ENCODE data around the gene S100A1.
A peak's percentile ranks its signal among the peaks of the same experiment; 100 is the strongest.
"Not testable (repeated sequence)": the region's sequence is repeated elsewhere in the genome, so short reads cannot be mapped to it uniquely, and the experiment has no call there.

S100A1 gene

DNA sequence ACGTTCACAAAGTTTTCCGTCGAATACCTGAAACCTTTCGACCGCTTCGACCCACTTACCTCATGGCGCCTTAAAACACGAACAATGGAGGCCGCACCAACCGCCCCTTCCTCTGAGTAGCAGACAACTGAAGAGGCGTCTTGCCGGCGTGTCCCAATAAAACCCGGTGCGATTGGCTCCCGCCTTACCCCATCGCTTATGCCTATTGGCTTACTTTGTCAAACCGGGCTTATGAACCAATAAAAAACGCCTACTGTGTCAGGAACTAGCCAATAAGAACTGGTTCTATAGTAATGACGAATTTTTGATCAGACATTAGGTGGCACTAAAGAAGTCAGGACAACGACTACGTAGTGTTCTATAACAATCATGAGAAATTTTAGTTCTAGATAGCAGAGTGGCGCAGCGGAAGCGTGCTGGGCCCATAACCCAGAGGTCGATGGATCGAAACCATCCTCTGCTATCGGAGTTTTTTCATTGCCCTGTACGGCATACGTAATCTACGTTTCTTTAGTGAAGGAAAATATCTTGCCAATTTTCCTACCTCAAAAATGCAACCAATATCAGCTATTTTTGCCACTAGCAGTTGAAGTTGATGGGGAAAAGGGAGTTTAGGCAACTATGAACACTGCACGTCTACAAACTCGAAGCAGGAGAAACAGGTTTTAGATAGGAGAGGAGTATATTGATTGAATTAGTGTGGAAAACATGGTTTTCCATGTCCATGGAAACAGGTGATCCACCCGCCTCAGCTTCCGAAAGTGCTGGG is 42.8 kb downstream of the S100A1 start, which contains the start of gene ILF2:
Gene ILF2, minus strand, starts transcription at position 135 of the 769 bp plus-strand sequence. Its CDS starts 71 bp downstream, at position 64.
- Histone ChIP-seq H3K9me3 (ENCODE audit: insufficient read depth, low read depth, low read length) (no peaks in the 10 kb centered on the region), H3K4me3 (ENCODE audit: low read length) (peak within 1 kb of the TSS; percentile 91), H3K27ac (ENCODE audit: low read depth, low read length) (peak within 1 kb of the TSS; percentile 67), H3K9ac (ENCODE audit: low read depth, low read length) (peak within 1 kb of the TSS; percentile 97), H3K36me3 (ENCODE audit: insufficient read depth, low read length) (peaks cover 39% of the 10 kb centered on the region), H3K4me1 (ENCODE audit: insufficient read depth, low read length) (peaks cover 6% of the 10 kb centered on the region; the same call in 1 of the 2 replicates), H3K27me3 (ENCODE audit: insufficient read depth, low read length) (no peaks in the 10 kb centered on the region)
- WGBS: under 1% methylated on average over 33 of the region's 35 CpGs

DNA sequence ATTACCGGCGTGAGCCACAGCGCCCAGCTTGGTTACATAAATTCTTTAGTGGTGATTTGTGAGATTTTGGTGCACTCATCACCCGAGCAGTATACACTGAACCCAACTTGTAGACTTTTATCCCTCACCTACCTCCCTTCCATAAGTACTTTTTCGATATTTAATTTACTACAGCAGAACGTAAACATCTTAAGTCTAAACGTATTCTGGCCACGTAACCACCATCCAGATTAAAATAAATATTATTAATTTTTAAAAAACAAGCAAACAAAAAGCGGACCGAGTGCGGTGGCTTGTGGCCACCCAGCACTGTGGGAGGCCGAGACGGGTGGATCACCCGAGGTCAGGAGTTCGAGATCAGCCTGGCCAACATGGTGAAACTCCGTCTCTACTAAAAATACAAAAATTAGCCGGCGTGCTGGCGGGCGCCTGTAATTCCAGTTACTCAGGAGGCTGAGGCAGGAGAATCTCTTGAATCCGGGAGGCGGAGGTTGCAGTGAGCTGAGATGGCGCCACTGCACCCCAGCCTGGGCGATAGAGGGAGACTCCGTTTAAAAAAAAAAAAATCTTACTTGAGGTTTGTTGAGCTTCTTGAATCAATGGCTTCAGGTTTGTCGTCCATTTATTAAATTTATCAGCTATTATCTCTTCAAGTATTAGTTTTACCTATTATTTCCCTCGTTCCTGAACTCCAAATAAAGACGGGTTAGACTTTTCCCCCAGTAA is 43.6 kb downstream of the S100A1 start:
- WGBS: 17% methylated on average over 26 of the region's 28 CpGs
- H3K27me3 ChIP-seq (ENCODE audit: insufficient read depth, low read length); H3K9me3 ChIP-seq (ENCODE audit: insufficient read depth, low read depth, low read length); H3K4me1 ChIP-seq (ENCODE audit: insufficient read depth, low read length): not testable (repeated sequence)
- Histone ChIP-seq H3K36me3 (ENCODE audit: insufficient read depth, low read length) (peaks cover 32% of the 10 kb centered on the region), H3K9ac (ENCODE audit: low read depth, low read length) (peak overlapping the region; percentile 71), H3K27ac (ENCODE audit: low read depth, low read length) (peak overlapping the region; percentile 47; the same call in 1 of the 2 replicates), H3K4me3 (ENCODE audit: low read length) (peak overlapping the region; percentile 74)

DNA sequence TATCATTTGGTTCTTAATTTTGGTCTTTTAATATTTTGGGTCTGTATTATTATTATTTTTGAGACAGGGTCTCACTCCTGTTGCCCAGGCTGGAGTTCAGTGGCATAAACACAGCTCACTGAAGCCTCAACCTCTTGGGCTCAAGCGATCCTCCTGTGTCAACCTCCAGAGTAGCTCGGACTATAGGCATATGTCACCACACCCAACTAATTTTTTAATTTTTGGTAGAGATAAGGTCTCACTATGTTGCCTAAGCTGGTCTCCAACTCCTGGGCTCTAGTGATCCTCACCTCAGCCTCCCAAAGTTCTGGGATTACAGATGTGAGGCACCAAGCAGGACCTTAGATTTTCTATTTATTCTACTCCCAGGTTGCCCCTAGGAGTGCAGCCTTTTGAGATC is 45.3 kb downstream of the S100A1 start:
- Histone ChIP-seq H3K36me3 (ENCODE audit: insufficient read depth, low read length) (peaks cover 15% of the 10 kb centered on the region), H3K4me1 (ENCODE audit: insufficient read depth, low read length) (peaks cover 12% of the 10 kb centered on the region), H3K9me3 (ENCODE audit: insufficient read depth, low read depth, low read length) (no peaks in the 10 kb centered on the region), H3K27me3 (ENCODE audit: insufficient read depth, low read length) (peaks cover 8% of the 10 kb centered on the region), H3K27ac (ENCODE audit: low read depth, low read length) (no peak overlapping the region), H3K4me3 (ENCODE audit: low read length) (no peak overlapping the region), H3K9ac (ENCODE audit: low read depth, low read length) (no peak overlapping the region)
- 82% methylated on average over 1 of the region's 2 CpGs for WGBS

DNA sequence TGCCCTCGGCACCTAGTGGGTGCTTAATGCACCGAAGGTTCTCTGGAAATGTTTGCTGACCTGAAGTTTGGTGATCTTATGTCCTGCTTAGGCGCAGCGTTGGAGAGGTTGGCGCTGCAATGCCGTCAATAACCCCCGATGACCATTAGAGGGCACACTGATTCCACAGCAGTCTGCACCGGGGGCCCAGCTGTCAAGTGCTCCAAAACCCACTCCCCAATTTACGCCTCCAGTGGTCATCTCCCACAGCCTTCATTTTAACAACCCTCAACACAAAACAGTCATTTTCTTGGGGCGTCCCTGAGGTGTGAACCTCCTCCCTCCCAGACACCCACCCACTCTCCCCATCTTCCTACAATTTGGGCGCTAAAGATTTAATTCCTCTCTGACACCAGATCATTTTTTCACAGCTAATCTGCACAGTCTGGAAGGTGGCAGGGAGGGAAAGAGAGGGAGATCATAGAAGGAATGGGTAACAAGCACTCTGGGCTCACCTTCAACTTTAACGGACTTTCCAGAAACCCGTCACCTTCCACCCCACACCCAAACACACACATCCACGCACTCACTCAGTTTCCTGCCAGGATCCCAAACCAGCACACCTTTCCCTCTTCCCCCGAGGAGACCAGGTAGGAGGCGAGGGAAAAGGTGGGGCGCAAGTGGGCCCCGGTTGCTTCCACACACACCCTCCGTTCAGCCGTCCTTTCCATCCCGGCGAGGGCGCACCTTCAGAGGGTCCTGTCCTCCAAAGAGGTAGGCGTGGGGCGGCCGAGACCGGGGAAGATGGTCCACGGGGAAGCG is 49.7 kb downstream of the S100A1 start:
- H3K9ac ChIP-seq (ENCODE audit: low read depth, low read length): 0 out of 2 replicates have a peak overlapping the region, but pooled peaks have one; percentile 13

DNA sequence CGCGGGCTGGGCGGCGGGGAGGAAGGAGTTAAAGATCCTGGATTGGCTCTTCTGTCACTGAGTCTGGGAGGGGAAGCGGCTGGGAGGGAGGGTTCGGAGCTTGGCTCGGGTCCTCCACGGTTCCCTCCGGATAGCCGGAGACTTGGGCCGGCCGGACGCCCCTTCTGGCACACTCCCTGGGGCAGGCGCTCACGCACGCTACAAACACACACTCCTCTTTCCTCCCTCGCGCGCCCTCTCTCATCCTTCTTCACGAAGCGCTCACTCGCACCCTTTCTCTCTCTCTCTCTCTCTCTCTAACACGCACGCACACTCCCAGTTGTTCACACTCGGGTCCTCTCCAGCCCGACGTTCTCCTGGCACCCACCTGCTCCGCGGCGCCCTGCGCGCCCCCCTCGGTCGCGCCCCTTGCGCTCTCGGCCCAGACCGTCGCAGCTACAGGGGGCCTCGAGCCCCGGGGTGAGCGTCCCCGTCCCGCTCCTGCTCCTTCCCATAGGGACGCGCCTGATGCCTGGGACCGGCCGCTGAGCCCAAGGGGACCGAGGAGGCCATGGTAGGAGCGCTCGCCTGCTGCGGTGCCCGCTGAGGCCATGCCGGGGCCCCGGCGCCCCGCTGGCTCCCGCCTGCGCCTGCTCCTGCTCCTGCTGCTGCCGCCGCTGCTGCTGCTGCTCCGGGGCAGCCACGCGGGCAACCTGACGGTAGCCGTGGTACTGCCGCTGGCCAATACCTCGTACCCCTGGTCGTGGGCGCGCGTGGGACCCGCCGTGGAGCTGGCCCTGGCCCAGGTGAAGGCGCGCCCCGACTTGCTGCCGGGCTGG is 50.5 kb downstream of the S100A1 start, which contains the start of gene NPR1:
Gene NPR1, plus strand, starts transcription at position 170 of the 818 bp plus-strand sequence. Its CDS starts 421 bp downstream, at position 591.
- Histone ChIP-seq H3K36me3 (ENCODE audit: insufficient read depth, low read length) (no peaks in the 10 kb centered on the region), H3K9ac (ENCODE audit: low read depth, low read length) (0 out of 2 replicates have a peak within 1 kb of the TSS, but pooled peaks have one; percentile 13), H3K27me3 (ENCODE audit: insufficient read depth, low read length) (peaks cover 40% of the 10 kb centered on the region), H3K27ac (ENCODE audit: low read depth, low read length) (no peak within 1 kb of the TSS), H3K9me3 (ENCODE audit: insufficient read depth, low read depth, low read length) (no peaks in the 10 kb centered on the region), H3K4me3 (ENCODE audit: low read length) (peak within 1 kb of the TSS; percentile 65), H3K4me1 (ENCODE audit: insufficient read depth, low read length) (peaks cover 5% of the 10 kb centered on the region; the same call in 1 of the 2 replicates)
- under 1% methylated on average over 78 of the region's 78 CpGs for WGBS

More for the DNA sequence above, 49.7 kb downstream of the S100A1 start:
- Histone ChIP-seq H3K27me3 (ENCODE audit: insufficient read depth, low read length) (peaks cover 40% of the 10 kb centered on the region), H3K4me1 (ENCODE audit: insufficient read depth, low read length) (peaks cover 5% of the 10 kb centered on the region; the same call in 1 of the 2 replicates), H3K27ac (ENCODE audit: low read depth, low read length) (no peak overlapping the region), H3K36me3 (ENCODE audit: insufficient read depth, low read length) (no peaks in the 10 kb centered on the region), H3K9me3 (ENCODE audit: insufficient read depth, low read depth, low read length) (no peaks in the 10 kb centered on the region), H3K4me3 (ENCODE audit: low read length) (peak overlapping the region; percentile 65)
- WGBS: 5% methylated on average over 29 of the region's 29 CpGs

DNA sequence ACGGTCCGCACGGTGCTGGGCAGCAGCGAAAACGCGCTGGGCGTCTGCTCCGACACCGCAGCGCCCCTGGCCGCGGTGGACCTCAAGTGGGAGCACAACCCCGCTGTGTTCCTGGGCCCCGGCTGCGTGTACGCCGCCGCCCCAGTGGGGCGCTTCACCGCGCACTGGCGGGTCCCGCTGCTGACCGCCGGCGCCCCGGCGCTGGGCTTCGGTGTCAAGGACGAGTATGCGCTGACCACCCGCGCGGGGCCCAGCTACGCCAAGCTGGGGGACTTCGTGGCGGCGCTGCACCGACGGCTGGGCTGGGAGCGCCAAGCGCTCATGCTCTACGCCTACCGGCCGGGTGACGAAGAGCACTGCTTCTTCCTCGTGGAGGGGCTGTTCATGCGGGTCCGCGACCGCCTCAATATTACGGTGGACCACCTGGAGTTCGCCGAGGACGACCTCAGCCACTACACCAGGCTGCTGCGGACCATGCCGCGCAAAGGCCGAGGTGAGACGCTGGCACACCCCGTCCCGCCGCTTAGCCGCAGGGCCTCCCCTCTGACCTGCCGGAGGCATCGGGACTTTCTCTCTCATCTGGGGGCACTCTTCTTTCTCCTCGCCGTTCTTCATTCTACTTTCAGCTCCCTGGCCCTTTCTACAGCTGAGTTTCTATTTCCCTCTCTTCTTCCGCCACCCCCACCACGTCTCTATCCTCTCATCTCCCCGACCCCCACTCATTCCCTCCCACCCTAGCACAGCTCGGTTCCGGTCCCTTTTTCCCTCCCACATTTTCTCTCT is 51.3 kb downstream of the S100A1 start:
- no peak overlapping the region for H3K9ac ChIP-seq (ENCODE audit: low read depth, low read length)
- peaks cover 5% of the 10 kb centered on the region; the same call in 1 of the 2 replicates for H3K4me1 ChIP-seq (ENCODE audit: insufficient read depth, low read length)
- no peak overlapping the region for H3K27ac ChIP-seq (ENCODE audit: low read depth, low read length)
- no peaks in the 10 kb centered on the region for H3K36me3 ChIP-seq (ENCODE audit: insufficient read depth, low read length)
- peaks cover 40% of the 10 kb centered on the region for H3K27me3 ChIP-seq (ENCODE audit: insufficient read depth, low read length)
- H3K4me3 ChIP-seq (ENCODE audit: low read length): peak overlapping the region; percentile 65
- WGBS: under 1% methylated on average over 73 of the region's 73 CpGs
- no peaks in the 10 kb centered on the region for H3K9me3 ChIP-seq (ENCODE audit: insufficient read depth, low read depth, low read length)

DNA sequence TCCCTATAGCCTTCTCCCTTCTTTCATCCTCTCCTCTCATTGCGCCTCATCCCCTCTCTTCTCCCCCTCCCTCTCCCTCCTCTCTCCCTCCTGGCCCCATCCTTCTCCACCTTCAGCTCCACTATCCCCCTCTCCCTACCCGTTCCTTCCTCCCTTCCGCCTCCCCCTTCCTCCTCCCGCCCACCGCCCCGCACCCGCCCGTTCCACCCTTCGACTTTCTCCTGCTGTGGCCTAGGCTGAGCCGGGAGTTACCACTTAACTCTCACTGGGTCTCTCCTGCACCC is 51.8 kb downstream of the S100A1 start:
- Histone ChIP-seq H3K27ac (ENCODE audit: low read depth, low read length) (no peak overlapping the region), H3K9me3 (ENCODE audit: insufficient read depth, low read depth, low read length) (no peaks in the 10 kb centered on the region), H3K4me3 (ENCODE audit: low read length) (peak overlapping the region; percentile 65), H3K36me3 (ENCODE audit: insufficient read depth, low read length) (no peaks in the 10 kb centered on the region), H3K9ac (ENCODE audit: low read depth, low read length) (no peak overlapping the region), H3K27me3 (ENCODE audit: insufficient read depth, low read length) (peaks cover 40% of the 10 kb centered on the region), H3K4me1 (ENCODE audit: insufficient read depth, low read length) (peaks cover 5% of the 10 kb centered on the region; the same call in 1 of the 2 replicates)
- 2% methylated on average over 9 of the region's 10 CpGs for WGBS
